Measurements from ENCODE around the gene FAAP20. TPM values are rescaled to one million over a fixed set of nuclear protein-coding genes. Genes with fewer than 3 reads are reported as not detected.
A peak's percentile ranks its signal among the peaks of the same experiment; 100 is the strongest.

FAAP20 gene
- total RNA-seq, 1 donor from 2014 or later: 93.7 TPM

DNA sequence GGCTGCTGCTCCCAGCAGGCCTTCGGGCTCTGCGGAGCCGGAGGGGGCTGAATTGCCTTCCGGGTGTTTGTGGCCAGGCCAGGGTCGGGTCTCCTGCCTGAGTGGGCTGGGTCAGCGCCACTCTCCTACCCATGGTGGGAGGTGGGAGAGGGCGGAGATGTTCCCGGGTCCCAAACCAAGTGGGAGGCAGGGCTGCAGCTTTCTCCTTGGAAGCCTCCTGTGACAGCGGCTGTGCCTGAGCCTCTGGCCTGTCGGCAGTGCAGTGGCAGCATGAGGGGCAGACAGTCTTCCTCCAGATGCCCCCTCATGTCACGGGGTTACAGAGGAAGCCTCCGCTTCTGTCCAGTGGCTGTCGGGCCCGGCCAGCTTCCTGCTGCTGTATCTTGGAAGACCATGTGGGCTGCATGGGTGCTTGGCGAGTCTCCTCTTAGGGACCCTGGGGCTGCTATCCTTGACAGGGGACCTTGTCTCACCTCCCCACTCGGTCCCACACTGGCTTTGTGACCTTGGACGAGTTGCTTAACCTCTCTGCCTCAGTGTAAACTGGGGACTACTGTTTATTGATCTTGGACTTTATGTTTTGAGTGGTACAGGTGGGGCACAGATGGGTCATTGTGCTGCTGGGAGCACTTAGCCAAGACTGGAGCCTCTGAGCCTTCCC is 37.8 kb upstream of the FAAP20 start:
- no peak for DNase-seq (ENCODE audit: low read depth, low spot score)
- H3K27me3 Mint-ChIP-seq (ENCODE audit: low read depth): no peaks in the 10 kb centered on the region
- no peaks in the 10 kb centered on the region for H3K36me3 Mint-ChIP-seq (ENCODE audit: low read depth)
- H3K4me1 Mint-ChIP-seq: peaks cover 61% of the 10 kb centered on the region
- H3K4me3 Mint-ChIP-seq: peak overlapping the region; percentile 97
- no peak overlapping the region for H3K27ac Mint-ChIP-seq (ENCODE audit: unreplicated experiment)
- TF ChIP-seq, protein P1, sequence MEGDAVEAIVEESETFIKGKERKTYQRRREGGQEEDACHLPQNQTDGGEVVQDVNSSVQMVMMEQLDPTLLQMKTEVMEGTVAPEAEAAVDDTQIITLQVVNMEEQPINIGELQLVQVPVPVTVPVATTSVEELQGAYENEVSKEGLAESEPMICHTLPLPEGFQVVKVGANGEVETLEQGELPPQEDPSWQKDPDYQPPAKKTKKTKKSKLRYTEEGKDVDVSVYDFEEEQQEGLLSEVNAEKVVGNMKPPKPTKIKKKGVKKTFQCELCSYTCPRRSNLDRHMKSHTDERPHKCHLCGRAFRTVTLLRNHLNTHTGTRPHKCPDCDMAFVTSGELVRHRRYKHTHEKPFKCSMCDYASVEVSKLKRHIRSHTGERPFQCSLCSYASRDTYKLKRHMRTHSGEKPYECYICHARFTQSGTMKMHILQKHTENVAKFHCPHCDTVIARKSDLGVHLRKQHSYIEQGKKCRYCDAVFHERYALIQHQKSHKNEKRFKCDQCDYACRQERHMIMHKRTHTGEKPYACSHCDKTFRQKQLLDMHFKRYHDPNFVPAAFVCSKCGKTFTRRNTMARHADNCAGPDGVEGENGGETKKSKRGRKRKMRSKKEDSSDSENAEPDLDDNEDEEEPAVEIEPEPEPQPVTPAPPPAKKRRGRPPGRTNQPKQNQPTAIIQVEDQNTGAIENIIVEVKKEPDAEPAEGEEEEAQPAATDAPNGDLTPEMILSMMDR (conservative IDR thresholded peaks at IDR 0.05): no peak
- no peaks in the 10 kb centered on the region for H3K9me3 Mint-ChIP-seq

DNA sequence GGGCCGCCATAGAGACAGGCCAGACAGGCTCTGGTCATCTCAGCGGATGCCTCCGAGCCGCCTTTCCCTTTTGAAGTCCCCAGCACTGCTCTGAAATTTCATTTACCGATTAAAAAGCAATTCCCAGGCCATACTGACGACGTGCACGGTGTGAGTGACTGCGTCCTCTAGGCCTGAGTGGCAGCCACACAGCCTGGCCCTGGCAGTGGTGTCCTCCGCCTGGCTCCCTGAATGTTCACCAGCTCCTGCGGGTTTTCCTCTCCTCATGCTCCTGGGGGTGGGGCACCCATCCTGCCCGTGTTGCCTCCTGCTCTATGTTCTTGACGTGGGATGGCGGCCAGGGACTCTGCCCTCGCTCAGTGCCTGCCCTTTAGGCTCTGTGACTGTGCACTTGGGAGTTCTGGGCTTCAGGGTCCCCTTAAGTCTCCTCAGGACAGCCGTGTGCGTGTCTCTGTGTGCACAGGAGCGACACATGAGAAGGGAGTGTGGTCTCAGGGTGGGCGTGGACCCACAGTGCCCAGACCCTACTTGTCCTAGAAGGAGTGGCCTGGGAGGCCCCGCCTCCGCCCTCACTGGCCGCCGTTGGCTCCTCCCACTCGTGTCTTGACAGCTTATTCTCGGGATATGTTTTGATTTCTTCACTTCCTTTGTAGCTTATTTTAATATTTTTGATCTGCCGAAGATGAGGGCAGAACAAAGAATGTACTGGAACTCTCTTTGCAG is 37.1 kb upstream of the FAAP20 start:
- no peaks in the 10 kb centered on the region for H3K9me3 Mint-ChIP-seq
- H3K27ac Mint-ChIP-seq (ENCODE audit: unreplicated experiment): peak overlapping the region; percentile 39
- TF ChIP-seq, protein P1 (conservative IDR thresholded peaks at IDR 0.05): no peak
- H3K36me3 Mint-ChIP-seq (ENCODE audit: low read depth): no peaks in the 10 kb centered on the region
- no peaks in the 10 kb centered on the region for H3K27me3 Mint-ChIP-seq (ENCODE audit: low read depth)
- peak; percentile 49 for DNase-seq (ENCODE audit: low read depth, low spot score)
- peaks cover 58% of the 10 kb centered on the region for H3K4me1 Mint-ChIP-seq
- H3K4me3 Mint-ChIP-seq: peak overlapping the region; percentile 97

DNA sequence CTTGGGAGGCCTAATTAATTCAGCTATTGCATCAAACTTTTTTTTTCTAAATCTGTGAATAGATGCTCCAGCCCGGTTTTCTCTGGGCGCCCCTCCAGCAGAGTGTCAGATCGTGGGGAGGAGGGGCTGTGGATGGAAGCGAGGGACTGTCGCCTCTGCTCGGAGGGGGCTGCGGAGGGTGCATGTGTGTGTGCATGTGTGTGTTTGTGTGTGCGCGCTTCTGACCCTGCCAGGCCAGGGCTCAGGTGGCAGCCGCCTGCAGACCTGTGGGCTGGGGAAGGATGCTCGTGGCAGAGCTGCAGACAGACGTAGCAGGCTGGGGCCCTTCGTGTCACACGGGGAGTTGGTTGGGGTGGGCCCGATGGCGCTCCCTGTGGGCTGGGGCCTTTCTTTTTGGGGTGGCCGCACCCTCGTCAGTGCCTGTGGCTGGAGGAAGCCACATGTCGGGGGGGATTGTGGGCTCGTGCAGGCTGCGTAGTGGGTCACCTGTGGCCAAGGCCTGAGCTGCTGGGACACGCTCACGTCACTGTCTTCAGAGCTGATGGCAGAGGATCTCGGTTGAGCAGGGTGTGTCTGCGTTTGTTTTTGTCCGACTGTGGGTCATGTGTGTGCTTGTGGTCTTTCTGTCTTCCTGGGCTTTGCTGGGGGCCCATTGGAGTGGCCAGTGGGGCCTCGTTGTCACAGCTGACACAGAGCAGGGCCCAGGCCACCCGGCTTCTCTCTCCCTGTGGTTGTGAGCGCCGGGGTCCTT is 36.4 kb upstream of the FAAP20 start:
- peaks cover 61% of the 10 kb centered on the region for H3K4me1 Mint-ChIP-seq
- DNase-seq (ENCODE audit: low read depth, low spot score): no peak
- TF ChIP-seq, protein P1 (conservative IDR thresholded peaks at IDR 0.05): no peak
- H3K9me3 Mint-ChIP-seq: no peaks in the 10 kb centered on the region
- H3K36me3 Mint-ChIP-seq (ENCODE audit: low read depth): no peaks in the 10 kb centered on the region
- H3K27ac Mint-ChIP-seq (ENCODE audit: unreplicated experiment): peak overlapping the region; percentile 36
- H3K4me3 Mint-ChIP-seq: peak overlapping the region; percentile 97
- H3K27me3 Mint-ChIP-seq (ENCODE audit: low read depth): no peaks in the 10 kb centered on the region

DNA sequence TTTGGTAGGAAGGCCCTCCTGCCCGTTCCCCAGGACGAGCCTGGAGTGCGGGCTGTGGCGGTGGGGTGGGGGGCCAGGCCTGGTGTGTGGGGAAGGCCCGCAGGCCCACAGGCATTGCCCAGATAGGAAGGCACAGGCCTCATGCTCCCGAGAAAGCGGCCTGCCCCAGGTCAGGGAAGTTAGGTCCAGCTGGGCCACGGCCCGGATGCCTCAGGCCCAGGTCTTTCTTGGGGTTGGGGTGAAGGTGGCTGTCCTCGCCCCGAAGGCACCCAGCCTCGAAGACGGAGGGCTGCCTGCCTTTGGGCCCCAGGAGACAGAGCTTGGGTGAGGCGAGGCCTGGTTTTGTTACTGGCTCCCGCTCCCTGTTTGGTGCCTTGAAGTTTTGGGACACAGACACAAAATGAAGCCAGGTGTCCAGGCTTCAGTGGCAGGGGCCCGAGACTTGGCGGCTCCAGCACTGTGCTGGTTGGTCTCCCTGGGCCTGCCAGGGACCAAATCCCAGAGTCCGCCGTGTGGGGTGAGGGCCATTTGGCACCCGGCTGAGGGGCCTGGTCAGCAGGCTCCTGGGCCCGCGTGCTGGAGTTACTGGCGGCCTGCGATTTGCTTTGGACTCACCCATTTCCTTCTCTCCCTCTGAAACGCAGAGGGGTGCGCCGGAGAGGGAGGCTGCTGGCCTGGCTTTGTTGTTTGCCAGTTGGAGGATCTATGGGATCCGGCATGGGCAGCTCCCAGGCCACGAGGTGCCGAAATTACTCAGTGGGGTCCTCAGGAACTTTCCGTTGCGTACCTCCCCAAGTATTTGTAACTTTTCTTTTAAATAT is 35.5 kb upstream of the FAAP20 start:
- H3K27ac Mint-ChIP-seq (ENCODE audit: unreplicated experiment): peak overlapping the region; percentile 89
- no peak for DNase-seq (ENCODE audit: low read depth, low spot score)
- peaks cover 54% of the 10 kb centered on the region for H3K4me1 Mint-ChIP-seq
- peak overlapping the region; percentile 97 for H3K4me3 Mint-ChIP-seq
- H3K27me3 Mint-ChIP-seq (ENCODE audit: low read depth): no peaks in the 10 kb centered on the region
- TF ChIP-seq, protein P1 (conservative IDR thresholded peaks at IDR 0.05): no peak
- H3K36me3 Mint-ChIP-seq (ENCODE audit: low read depth): no peaks in the 10 kb centered on the region
- H3K9me3 Mint-ChIP-seq: no peaks in the 10 kb centered on the region
